Endothelial cell (in vitro differentiated cells): ENCODE measurements around the gene N4BP2L2. TPM values are rescaled to one million over a fixed set of nuclear protein-coding genes. Genes with fewer than 3 reads are reported as not detected.
A peak's percentile ranks its signal among the peaks of the same experiment; 100 is the strongest.

Experiments
- DNase-seq: peaks from one replicate; pipeline ENCODE4 v3.0.0; 2021; ENCODE audit warnings: low spot score
- H3K27ac Mint-ChIP-seq: one replicate; pipeline ENCODE4 v1.8.0; 2021; ENCODE audit warnings: mixed read lengths, inconsistent platforms; ENCODE audit not compliant: unreplicated experiment
- H3K27me3 Mint-ChIP-seq: one replicate; pipeline ENCODE4 v1.8.0; 2021; ENCODE audit warnings: mild to moderate bottlenecking, moderate library complexity, mixed read lengths, inconsistent platforms; ENCODE audit not compliant: unreplicated experiment
- H3K36me3 Mint-ChIP-seq: one replicate; pipeline ENCODE4 v1.8.0; 2021; ENCODE audit warnings: mild to moderate bottlenecking, low read depth, mixed read lengths, inconsistent platforms; ENCODE audit not compliant: unreplicated experiment
- H3K4me1 Mint-ChIP-seq: one replicate; pipeline ENCODE4 v1.8.0; 2021; ENCODE audit warnings: mild to moderate bottlenecking, mixed read lengths, inconsistent platforms; ENCODE audit not compliant: unreplicated experiment
- H3K4me3 Mint-ChIP-seq: one replicate; pipeline ENCODE4 v1.8.0; 2021; ENCODE audit warnings: mild to moderate bottlenecking, mixed read lengths, inconsistent platforms; ENCODE audit not compliant: unreplicated experiment
- H3K9me3 Mint-ChIP-seq: one replicate; pipeline ENCODE4 v1.8.0; 2021; ENCODE audit warnings: mixed read lengths, inconsistent platforms; ENCODE audit not compliant: unreplicated experiment
- total RNA-seq: library from RNA; stranded (reverse); fragmentation: NEBNext Ultra II Directional; extraction: Animal tissue kit (Norgen Biotek cat#: 25700); gene quantifications from one replicate; pipeline ENCODE4 v1.2.1, GENCODE V29; 2021; ENCODE audit not compliant: unreplicated experiment
- TF ChIP-seq, protein P1 (sequence below): fragments of 200-600 bp; sonication (generic); IDR thresholded peaks from one replicate; pipeline ENCODE4 v1.5.0; 2021; ENCODE audit warnings: antibody characterized with exemption; ENCODE audit not compliant: unreplicated experiment

N4BP2L2 gene
- total RNA-seq, 1 donor from 2014 or later, result 81.1 TPM

DNA sequence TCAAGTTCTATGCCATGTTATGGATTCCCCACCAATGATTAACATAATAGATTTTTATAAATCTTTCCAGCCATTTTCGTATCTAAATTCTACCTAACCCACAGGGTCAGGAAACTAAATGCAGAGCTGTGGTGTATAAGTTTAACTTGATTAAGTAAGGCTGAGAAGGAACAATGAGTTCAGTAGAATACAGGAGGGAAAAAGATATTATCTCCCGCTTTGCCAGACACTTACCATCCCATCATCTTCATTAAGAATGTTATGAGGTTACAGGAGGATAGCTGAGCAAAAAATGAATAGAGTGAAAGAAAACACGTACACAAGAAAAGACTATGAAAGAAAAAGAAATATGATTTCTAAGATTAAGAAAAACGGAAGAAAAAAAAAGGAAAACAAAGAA is 27.1 kb downstream of the N4BP2L2 start:
- Mint-ChIP-seq H3K4me1 (no peaks in the 10 kb centered on the region), H3K9me3 (no peaks in the 10 kb centered on the region), H3K4me3 (no peak overlapping the region), H3K27me3 (no peaks in the 10 kb centered on the region), H3K27ac (no peak overlapping the region), H3K36me3 (no peaks in the 10 kb centered on the region)
- TF ChIP-seq, protein P1, sequence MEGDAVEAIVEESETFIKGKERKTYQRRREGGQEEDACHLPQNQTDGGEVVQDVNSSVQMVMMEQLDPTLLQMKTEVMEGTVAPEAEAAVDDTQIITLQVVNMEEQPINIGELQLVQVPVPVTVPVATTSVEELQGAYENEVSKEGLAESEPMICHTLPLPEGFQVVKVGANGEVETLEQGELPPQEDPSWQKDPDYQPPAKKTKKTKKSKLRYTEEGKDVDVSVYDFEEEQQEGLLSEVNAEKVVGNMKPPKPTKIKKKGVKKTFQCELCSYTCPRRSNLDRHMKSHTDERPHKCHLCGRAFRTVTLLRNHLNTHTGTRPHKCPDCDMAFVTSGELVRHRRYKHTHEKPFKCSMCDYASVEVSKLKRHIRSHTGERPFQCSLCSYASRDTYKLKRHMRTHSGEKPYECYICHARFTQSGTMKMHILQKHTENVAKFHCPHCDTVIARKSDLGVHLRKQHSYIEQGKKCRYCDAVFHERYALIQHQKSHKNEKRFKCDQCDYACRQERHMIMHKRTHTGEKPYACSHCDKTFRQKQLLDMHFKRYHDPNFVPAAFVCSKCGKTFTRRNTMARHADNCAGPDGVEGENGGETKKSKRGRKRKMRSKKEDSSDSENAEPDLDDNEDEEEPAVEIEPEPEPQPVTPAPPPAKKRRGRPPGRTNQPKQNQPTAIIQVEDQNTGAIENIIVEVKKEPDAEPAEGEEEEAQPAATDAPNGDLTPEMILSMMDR, result no peak
- no peak for DNase-seq

DNA sequence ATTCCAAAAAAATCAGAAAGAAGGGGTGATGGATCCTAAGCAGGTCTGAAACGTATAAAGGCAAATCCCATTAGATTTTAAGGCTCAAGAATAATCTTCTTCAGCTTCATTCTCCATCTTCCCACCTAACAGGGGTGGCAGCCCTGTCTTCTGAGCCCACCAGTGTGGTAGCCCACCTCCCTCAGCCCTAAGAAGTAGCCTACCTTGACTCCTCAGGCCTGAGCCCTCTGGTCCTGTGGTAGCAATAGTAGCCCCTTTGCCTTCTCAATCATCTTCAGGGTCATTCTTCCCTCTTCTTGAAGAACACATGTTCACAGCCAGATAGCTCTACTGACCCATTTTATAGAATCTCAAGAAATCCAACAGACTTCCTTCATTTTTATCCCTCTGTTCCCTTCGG is 33.7 kb downstream of the N4BP2L2 start:
- H3K9me3 Mint-ChIP-seq, result no peaks in the 10 kb centered on the region
- H3K4me3 Mint-ChIP-seq, result no peak overlapping the region
- H3K36me3 Mint-ChIP-seq, result no peaks in the 10 kb centered on the region
- H3K27me3 Mint-ChIP-seq, result no peaks in the 10 kb centered on the region
- H3K4me1 Mint-ChIP-seq, result peaks cover 8% of the 10 kb centered on the region
- DNase-seq, result no peak
- no peak overlapping the region for H3K27ac Mint-ChIP-seq
- TF ChIP-seq, protein P1, result no peak

GRCh38 chr13:32504263-32504662 is 34.3 kb downstream of the N4BP2L2 start:
- H3K27ac Mint-ChIP-seq, result peak overlapping the region; percentile 57
- TF ChIP-seq, protein P1, result no peak
- H3K4me3 Mint-ChIP-seq, result no peak overlapping the region
- H3K4me1 Mint-ChIP-seq, result peaks cover 13% of the 10 kb centered on the region
- no peak for DNase-seq
- no peaks in the 10 kb centered on the region for H3K36me3 Mint-ChIP-seq
- H3K27me3 Mint-ChIP-seq, result no peaks in the 10 kb centered on the region
- no peaks in the 10 kb centered on the region for H3K9me3 Mint-ChIP-seq

DNA sequence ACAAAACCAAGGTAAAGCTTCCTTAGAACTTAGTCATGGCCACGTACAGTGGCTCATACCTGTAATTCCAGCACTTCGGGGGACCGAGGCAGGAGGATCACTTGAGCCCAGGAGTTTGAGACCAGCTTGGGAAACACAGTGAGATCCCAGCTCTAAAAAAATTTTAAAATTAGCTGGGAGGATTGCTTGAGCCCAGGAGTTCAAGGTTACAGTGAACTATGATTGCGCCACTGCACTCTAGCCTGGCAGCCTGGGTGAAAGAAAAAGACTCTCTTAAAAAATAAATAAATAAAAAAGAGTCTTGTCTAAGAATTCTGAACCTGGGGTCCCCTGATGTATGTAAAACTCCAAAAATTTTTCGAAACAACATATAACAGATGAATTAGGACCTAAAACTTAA is 34.9 kb downstream of the N4BP2L2 start:
- TF ChIP-seq, protein P1, result no peak
- peaks cover 1% of the 10 kb centered on the region for H3K27me3 Mint-ChIP-seq
- DNase-seq, result no peak
- peaks cover 13% of the 10 kb centered on the region for H3K4me1 Mint-ChIP-seq
- no peaks in the 10 kb centered on the region for H3K9me3 Mint-ChIP-seq
- no peak overlapping the region for H3K27ac Mint-ChIP-seq
- no peak overlapping the region for H3K4me3 Mint-ChIP-seq
- no peaks in the 10 kb centered on the region for H3K36me3 Mint-ChIP-seq

GRCh38 chr13:32501064-32501463 is 37.5 kb downstream of the N4BP2L2 start:
- no peaks in the 10 kb centered on the region for H3K9me3 Mint-ChIP-seq

More at GRCh38 chr13:32501064-32501463, 37.5 kb downstream of the N4BP2L2 start:
- no peak overlapping the region for H3K4me3 Mint-ChIP-seq
- H3K36me3 Mint-ChIP-seq, result no peaks in the 10 kb centered on the region
- H3K4me1 Mint-ChIP-seq, result peaks cover 19% of the 10 kb centered on the region
- peaks cover 1% of the 10 kb centered on the region for H3K27me3 Mint-ChIP-seq
- TF ChIP-seq, protein P1, result no peak
- no peak overlapping the region for H3K27ac Mint-ChIP-seq
- no peak for DNase-seq
